ENCODE measurements around the gene SPATA31D1.
"Not testable (repeated sequence)": the region's sequence is repeated elsewhere in the genome, so short reads cannot be mapped to it uniquely, and the experiment has no call there.

The SPATA31D1 gene

GRCh38 chr9:81988472-81988871, at the start of gene SPATA31D1:
TSS of gene SPATA31D1 (plus strand) at chr9:81988772. CDS start at chr9:81988819, 47 bp downstream.
- not testable (repeated sequence) for DNase-seq

- DNase-seq, result not testable (repeated sequence)
Observed at GRCh38 chr9:81943393-81943792, 45.2 kb upstream of the SPATA31D1 start, which contains the start of gene SPATA31D3. TSS of gene SPATA31D3 (plus strand) at chr9:81943500. CDS start at chr9:81943586, 86 bp downstream.

DNA sequence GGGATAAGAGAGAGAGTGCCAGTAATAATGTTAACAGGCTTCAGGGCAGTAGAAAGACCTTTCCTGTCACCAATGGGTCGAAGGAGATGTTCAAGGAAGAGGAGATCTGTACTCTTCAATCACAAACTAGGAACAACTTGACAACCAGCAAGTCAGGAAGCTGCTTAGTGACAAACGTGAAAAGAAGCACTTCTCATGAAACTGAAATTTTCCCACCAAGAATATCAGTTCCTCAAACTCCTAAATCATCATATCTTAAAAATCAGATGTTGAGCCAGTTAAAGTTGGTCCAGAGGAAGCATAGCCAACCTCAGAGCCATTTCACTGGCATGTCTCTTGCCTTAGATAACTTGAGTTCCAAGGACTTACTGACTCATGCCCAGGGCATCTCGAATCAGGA, 39.9 kb upstream of the SPATA31D1 start:
- not testable (repeated sequence) for DNase-seq

- DNase-seq, result no peak
Observed at GRCh38 chr9:81953096-81953495, 35.5 kb upstream of the SPATA31D1 start.

DNA sequence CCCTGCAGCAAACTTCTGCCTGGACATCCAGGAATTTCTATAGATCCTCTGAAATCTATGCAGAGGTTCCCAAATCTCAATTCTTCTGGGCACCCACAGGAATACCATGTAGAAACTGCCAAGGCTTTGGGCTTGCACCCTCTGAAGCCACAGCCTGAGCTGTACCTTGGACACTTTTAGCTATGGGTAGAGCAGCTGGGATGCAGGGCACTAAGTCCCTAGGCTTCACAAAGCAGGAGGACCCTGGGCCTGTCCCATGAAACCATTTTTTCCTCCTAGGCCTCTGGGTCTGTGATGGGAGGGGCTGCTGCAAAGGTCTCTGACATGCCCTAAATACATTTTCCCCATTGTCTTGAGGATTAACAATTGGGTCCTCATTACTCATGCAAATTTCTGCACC, 32.9 kb upstream of the SPATA31D1 start:
- no peak for DNase-seq

GRCh38 chr9:81964218-81965171, 24.1 kb upstream of the SPATA31D1 start:
- no peak for DNase-seq

DNA sequence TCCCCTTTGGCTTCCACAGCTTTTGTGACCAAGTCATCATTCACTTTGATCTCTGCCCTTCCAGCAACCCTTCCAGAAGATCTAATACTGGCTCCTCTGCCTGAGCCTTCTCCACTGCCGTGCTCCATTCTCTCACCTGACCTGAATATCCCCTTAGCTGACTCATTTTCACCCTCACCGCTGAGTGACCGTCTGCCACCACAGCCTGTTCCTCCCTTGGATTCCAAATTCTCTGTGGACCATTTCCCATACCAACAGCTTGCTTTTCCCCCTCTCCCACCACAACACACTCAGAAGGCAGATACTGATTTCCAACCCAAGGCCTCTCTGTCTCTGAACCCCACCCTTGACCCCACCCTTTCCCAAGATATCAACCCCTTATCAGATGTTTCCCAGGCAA, 20.5 kb upstream of the SPATA31D1 start:
- no peak for DNase-seq

- DNase-seq, result no peak
Observed at GRCh38 chr9:81969971-81970370, 18.6 kb upstream of the SPATA31D1 start.

DNA sequence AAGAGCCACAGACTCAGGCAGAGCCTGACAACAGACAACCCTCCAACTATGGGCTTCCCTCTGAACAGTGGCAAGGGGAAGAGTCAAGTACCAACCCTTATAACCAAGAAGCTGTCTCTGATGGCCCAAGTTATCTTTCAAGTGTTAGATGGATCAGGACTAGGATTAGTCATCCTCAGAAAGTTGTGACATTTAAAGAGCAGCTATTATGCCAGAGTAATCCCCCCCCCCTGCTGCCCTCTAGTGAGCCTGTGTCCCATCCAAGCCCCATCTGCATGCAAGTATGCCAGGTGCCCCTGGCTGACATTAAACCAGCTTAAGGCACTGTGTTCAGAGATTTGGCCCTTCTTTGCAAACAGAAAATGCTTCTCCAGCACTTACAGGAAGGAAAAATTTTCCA, 16.8 kb upstream of the SPATA31D1 start:
- DNase-seq, result no peak

- no peak for DNase-seq
Observed at GRCh38 chr9:81974764-81975163, 13.8 kb upstream of the SPATA31D1 start.

DNA sequence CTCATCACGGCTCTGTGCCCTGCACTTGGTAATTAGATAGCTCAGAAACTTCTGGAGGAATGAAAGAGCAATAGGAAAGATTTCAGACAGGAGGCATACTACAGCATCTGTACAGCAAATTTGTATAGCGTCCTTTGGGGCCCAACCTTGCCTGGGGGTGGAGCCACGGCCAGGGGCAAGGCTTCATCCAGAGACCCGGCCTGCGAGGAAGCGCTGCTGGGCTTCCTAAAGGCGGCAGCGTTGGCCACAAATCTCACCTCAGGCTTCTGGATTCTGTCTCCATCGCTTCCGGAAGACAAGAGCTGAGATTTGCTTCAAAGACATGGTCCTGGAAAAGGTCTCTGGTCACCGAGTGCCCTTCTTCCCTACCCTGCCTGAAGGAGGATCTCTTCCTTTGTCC, 12.2 kb upstream of the SPATA31D1 start:
- no peak for DNase-seq

- no peak for DNase-seq
Observed at GRCh38 chr9:81979196-81979595, 9.4 kb upstream of the SPATA31D1 start.

GRCh38 chr9:81980568-81980967, 8.0 kb upstream of the SPATA31D1 start:
- DNase-seq, result no peak

GRCh38 chr9:81981883-81982282, 6.7 kb upstream of the SPATA31D1 start:
- DNase-seq, result no peak

GRCh38 chr9:81984928-81985327, 3.6 kb upstream of the SPATA31D1 start:
- DNase-seq, result no peak

DNA sequence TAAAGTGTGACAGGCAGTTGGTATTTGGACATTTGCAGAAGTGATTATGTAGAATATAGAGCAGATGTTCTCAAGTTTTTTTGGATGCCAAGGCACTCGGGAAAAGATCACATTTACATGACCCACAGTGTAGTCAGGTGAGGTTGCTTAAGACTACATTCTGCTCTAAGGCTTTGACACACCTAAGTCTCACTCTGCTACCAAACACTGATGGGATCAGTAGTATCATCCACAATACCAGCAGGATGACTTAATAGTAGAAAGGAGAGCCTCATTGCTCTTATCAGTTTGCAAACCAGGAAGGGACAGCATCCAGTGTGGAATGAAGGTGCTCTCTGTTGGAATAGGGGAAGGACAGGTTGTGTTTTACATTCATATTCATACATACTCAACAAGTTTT, 2.5 kb upstream of the SPATA31D1 start:
- no peak for DNase-seq

DNA sequence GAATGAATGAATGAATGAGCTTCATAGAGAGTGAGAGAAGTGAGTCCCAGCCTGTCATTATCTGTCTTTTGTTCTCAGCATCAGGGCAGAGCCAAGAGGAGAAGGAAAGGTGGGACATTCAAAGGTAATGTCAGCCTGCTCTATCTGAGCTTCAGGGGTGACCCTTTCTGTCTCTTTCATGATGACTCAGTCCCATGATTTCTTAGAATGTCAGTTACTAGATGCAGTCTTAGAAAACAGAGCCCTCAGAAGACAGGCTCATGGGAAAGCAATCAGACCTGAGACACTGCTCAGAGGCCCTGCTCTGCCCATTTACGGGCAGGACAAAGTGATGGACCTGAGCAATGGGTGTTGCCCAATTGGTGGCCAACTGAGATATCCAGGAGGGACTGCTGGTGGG, 1.1 kb downstream of the SPATA31D1 start:
- DNase-seq, result no peak

DNA sequence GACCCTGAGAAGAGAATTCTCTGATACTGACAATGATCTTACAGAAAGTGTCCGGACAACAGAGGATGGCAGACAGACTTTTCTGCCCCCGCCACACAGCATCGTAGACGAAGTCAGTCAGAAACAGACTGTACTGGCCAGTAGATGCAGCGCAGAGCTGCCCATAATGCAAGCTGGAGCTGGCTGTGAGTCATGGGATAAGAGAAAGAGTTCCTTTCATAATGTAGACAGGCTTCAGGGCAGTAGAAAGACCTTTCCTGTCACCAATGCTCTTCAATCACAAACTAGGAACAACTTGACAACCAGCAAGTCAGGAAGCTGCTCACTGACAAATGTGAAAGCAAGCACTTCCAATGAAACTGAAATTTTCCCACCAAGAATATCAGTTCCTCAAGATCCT, 5.1 kb downstream of the SPATA31D1 start:
- DNase-seq, result no peak

GRCh38 chr9:81999806-82000205, 11.2 kb downstream of the SPATA31D1 start:
- DNase-seq, result no peak

GRCh38 chr9:82010711-82011110, 22.1 kb downstream of the SPATA31D1 start:
- DNase-seq, result no peak

GRCh38 chr9:82011133-82011532, 22.6 kb downstream of the SPATA31D1 start:
- DNase-seq, result no peak

GRCh38 chr9:82012276-82012675, 23.7 kb downstream of the SPATA31D1 start:
- no peak for DNase-seq

DNA sequence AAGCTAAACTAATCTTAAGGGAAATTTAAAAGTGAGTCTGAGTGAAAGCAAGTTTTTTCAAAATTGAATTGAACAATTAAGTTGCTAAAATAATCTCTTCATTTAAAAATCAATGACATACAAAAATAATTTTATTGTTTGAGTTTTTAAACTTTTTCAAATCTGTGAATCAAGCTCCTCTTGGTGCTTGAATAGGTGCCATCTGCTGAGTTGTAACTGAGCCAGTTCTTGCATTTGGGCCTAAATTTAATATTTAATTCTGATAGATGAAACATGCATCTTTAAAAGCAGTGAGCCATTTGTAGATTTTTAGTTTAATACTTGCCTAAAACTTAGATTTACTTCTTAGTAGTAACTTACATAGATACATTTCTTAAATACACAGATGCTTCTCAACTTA, 31.8 kb downstream of the SPATA31D1 start:
- no peak for DNase-seq

DNA sequence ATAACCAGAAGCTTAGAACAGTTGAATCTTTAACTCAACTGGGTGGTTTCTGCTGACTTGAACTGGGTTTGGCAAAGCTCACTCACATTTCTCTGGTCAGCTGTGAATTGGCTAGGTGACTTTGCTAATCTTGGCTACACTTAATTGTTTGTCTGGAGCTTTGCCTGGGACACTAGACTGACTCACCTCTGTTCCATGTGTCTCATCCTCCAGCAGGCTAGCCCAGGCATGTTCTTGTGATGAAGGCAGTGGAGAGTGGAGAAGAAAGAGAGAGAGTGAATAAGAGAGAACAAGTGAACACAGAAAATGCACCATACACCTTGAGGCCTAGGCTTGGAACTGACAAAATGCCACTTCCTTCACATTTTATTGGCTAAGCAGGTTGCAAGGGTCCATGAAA, 32.6 kb downstream of the SPATA31D1 start:
- DNase-seq, result no peak

GRCh38 chr9:82022121-82022520, 33.5 kb downstream of the SPATA31D1 start:
- no peak for DNase-seq
